ENCODE results near the gene BET1L.

GRCh38 chr11:253160-253885, 46.1 kb upstream of the BET1L start:
- TF ChIP-seq POLR2AphosphoS5 (IDR thresholded peaks at IDR 0.05; ENCODE audit: low read depth, low read length) (peak; percentile 22; the same call in 1 of the 2 replicates), POLR2A (IDR thresholded peaks at IDR 0.05; ENCODE audit: low read depth, low read length) (no peak), POU2F2 (IDR thresholded peaks at IDR 0.05; ENCODE audit: low read depth, low read length) (no peak)

Data from GM12891 (cell line).